ENCODE results near the gene NLRP8.
"Not testable (repeated sequence)": the region's sequence is repeated elsewhere in the genome, so short reads cannot be mapped to it uniquely, and the experiment has no call there.

Gene NLRP8

DNA sequence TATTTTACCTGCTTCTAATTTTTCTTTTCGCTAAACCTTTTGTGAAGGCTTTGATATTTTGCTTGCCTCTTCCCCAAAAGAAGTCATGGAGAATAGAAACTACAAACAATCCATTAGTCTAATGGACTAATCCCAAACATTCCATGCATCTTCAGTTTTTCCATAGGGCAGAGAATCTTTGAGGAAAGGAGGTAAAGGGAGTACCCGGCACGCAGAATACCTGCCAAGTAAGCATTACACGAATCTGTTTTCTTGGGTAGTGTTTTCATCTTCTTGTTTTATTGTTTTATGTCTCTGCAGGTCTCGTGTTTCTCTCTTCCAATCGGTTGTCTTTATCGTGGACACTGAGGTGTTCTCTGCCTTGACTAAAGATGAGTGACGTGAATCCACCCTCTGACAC is at the start of gene NLRP8:
Gene NLRP8 (plus strand): TSS at position 301 of the 400 bp plus-strand sequence.
- DNase-seq: no peak

DNA sequence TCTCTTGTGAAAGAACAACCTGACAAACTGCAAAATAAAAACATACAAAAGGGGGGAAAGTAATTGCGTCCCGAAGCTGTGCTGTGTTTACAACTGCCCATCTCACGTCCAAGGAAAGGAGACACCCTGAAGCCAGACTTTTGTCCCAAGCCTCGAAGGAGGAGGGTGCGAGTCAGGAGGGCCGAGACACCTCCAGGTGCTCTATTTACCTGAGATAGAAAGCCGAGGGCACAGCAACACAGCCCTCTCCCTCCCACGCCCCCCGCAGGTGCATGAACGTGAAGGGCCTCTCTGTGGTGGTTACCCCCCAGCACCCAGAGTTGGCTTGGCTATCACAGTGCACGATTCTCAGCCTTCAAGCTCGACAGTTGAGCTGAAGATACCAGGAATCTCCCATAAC is 48.7 kb upstream of the NLRP8 start:
- no peak for DNase-seq

DNA sequence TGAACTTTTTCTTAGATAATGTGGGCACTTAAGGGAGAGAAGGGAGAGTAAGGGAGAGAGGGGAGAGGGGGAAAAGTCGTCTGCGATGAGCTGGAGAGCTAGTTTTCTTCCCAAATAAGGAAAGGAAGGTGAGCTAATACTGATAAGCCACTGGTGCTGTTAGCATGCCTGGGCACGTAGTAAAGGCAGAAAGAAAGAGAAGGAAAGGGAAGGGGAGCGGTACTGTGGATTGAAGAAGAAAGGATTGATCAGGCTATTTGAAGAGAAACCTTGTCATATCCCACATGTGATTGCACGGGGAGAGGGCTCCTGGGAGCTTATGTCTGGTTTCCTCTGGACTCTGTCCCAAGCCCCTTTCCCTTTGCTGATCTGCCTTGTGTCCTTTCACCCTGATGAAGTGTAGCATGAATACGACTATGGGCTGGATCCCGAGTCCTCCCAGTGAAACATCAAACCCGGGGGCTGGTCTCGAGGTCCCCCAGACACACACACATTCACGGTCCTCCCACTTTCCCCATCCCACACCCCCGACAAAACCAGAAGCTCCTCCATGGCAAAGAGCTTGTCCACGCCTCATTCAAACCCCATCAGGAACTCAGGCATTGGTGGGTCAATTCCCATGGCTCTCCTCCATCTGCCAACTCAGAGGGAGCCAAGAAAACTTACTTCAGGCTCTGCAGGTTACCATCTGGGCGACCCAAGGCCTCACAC is 46.1 kb upstream of the NLRP8 start:
- no peak for DNase-seq

DNA sequence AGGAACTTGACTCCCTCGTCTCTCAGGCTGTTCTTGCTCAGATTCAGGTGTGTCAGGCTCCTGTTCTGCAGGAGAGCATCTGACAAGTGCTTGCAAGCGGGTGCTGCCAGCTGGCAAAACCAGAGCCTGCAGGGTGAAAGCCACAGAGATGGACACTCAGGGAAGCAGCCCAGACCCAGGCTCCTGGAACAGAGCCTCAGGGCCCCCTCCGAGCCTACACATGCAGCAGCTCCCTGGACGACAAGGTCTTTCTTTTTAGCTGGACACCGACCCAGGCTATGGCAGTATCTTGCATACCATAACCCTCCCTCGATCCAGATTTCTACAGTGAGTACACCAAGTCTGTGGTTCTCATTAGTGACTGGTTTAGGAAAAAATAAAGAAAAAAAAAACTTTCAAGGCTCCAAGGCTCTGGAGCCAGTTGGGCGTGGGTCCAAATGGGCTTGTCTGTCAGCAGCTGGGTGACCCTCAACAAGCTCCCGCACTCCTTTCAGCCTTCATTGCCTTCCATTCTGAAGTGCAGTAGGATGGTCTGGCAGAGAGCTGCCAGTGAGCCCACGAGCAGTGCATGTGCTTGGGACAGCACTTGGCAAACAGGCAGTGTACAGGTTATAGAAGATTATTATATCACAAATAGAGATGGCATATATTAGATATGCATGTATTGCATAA is 45.4 kb upstream of the NLRP8 start:
- no peak for DNase-seq

DNA sequence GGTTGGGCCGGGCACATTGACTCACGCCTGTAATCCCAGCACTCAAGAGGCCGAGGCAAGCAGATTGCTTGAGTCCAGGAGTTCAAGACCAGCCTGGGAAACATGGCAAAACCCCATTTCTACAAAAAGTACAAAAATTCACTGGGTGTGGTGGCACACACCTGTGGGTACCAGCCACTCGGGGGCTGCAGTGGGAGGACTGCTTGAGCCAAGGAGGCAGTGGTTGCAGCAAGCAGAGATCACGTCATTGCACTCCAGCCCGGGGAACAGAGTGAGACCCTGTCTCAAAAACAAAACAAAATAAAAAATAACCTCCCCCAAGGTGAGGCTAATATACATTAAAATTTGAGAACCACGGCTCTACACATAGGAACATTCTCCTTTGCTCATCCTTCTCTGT is 40.3 kb upstream of the NLRP8 start:
- no peak for DNase-seq

DNA sequence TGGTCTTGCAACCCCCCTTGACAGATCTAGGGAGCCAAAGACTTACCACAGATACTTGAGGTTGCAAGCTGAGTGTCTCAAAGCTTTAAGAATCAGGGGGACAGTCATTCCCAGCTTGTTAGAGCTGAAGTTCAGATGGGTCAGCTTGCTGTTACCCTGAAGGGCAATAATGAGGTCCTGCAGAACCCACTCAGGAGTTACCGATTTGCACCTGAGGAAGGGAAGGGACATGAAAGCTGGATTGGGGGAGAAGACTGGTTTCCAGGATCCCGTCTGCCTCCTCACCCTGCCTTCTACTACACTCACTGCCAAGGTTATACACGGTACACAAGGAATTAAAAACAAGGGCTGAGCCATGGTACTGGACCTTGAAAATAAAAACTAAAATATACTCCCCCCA is 39.9 kb upstream of the NLRP8 start:
- no peak for DNase-seq

DNA sequence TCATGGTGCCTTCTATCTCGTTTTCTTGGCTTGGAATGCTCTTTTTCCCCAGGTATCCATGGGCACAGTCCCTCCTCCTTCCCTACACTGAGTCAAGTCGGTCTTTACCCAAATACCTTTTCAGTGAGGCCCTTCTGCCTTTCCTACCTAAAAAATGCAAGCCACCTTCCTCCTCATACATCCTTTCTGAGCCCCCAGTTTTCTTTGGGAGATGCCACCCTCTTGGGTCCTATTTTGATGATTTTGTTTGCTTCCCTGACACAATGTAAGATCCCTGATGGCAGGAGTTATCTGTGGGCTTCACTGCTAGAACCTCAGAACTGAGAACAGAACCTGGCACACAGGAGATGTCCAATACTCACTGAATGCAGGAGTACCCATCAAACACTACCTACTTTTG is 37.8 kb upstream of the NLRP8 start:
- DNase-seq: no peak

DNA sequence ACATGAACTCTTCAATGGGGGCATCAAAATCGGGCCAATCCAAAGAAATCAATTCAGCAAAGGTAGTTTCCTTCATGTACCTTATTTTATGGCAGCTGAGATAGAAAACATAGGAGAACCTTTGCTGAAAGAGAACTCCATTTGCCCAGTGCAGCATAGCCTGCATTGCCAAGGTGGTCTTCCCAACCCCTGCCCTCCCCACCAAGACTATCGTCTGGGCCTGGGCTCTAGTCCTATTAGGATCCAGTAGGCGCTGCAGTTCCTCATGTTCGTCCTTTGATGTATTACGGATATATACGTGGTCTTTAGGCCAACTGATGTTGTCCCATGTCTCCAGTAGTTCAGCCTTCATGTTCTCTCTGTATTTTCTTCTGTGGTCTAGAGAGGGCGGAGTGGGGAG is 34.7 kb upstream of the NLRP8 start:
- DNase-seq: no peak

DNA sequence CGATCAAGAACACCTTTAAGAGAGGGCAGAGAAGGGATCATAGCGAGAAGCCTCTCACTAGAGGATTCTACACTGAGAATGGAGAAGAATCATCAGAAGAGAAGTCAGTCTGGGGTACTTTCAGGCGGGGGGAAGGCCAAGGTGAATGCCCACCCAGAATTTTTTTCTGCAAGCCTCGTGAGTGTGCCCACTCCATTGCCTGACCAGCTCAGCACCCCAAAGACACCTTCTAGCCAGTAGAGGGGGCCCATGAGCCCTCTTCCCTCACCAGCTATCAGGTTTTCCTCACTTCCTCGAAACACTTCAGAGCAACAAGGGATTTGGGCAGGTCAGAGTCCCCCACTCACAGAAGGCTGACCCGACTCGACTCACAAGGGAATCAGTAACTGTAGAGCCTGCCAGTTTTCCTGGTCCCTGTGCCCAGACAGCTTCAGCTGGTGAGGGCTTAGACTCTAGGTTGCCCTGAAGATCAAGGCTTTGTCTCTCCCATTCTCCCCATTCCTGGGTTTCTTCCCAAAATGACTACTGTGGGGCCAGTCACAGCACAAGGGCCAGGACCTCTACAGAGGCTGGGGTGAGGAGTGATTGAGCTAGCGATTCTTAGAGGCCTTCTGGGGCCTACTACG is 33.9 kb upstream of the NLRP8 start:
- DNase-seq: no peak

DNA sequence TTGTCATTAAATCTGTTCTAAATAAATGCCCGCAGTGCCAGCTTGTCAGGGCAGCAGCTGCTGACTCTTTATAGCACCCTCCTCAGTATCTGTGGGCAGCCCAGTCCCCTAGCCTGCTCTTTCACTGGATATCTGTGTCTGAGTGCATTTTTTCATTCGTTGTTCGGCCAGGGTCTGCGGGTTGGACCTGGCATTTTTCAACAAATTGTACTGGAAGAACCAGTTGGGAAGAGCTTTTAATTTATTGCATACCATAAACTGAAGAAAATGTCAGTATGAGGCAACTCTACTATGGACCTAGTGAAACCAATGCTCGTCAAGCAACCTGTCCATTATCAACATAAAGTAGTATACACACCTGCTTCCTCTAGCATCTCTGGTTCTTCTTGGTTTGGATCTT is 24.1 kb upstream of the NLRP8 start:
- no peak for DNase-seq

DNA sequence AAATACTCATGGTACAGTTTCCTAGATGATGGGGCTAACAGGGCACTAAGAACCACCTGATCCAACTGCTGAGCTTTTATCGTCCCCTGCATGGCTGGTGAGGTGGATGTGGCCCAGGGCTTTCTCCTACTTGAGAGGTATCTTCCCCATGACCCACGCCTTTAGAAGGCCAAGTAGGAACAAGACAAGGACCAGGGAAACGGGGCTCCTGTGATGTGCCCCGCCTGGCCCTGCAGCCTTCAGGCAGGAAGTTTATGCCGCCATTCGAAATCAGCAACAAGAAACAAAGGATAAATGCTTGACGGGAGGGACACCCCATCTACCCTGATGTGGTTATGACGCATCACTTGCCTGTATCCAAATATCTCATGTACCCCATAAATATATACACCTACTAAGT is 19.6 kb upstream of the NLRP8 start:
- DNase-seq: no peak

DNA sequence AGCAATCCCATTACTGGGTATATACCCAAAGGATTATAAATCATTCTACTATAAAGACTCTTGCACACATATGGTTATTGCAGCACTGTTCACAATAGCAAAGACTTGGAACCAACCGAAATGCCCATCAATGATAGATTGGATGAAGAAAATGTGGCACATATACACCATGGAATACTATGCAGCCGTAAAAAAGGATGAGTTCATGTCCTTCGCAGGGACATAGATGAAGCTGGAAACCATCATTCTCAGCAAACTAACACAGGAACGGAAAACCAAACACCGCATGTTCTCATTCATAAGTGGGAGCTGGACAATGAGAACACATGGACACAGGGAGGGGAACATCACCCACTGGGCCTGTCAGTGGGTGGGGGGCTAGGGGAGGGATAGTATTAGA is 18.4 kb upstream of the NLRP8 start:
- DNase-seq: not testable (repeated sequence)

DNA sequence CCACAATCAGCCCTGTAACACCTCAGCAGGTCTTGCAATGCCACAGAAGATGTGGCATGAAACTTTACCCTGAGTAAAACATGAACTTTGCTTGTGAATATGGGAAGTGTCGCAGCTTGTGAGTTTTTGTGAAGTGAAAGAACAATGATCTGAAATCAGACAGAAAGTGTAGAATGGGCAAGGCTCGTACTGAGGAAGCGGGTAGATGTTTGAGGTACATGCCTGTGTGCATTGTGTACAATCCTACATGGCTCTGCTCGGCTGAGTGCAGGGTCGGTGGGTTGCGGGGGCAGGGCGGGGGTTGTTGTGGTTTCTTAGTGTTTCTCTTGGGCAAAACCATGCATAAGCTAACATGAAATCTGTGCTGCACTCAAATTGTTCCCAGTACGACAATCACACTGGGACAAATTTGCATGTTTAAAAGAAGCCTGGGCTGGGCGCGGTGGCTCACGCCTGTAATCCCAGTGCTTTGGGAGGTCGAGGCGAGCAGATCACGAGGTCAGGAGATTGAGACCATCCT is 16.6 kb upstream of the NLRP8 start:
- no peak for DNase-seq

DNA sequence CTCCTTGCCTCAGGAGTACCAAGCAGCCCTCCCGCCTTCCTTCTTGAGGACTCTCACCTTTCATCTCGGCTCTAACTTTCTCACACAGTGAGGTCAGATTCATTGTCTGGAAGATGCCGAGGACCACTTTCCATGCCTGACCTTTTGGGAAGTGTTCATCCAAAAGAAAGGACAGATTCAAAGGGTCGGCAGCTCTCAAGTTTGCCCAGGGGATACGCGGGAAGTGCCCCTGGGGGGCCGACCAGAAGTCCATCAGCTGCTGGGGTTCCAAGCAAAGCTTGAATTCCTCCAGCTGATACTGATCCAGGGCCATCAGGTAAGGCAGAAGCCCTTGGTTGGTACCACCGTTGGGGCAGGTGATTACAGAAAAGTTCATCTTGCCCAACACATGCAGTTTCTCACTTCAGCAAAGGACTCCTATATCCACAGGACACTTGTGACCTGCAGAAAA is 15.7 kb upstream of the NLRP8 start, which contains the start of gene NLRP13:
Gene NLRP13 (minus strand): TSS at position 401 of the 451 bp plus-strand sequence. CDS start 25 bp downstream, at position 376.
- DNase-seq: no peak

DNA sequence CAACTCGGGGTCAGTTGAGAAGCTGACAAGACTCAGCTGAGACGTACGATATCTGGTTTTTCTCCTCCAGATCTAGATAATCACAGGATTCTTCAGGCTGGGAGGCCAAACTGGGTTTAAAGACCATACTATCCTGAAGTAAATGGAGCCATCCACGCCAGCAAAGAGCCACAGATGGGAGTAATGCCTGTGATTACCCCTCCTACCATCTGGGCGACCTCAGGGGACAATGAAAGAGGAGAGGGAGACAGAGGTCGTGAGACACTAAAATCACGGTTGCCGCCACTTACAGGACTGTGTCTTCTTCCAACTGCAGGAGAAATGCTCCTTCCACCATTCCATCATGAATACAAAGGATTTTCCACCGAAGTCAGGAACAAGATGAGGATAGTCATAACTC is 12.4 kb upstream of the NLRP8 start:
- DNase-seq: no peak

DNA sequence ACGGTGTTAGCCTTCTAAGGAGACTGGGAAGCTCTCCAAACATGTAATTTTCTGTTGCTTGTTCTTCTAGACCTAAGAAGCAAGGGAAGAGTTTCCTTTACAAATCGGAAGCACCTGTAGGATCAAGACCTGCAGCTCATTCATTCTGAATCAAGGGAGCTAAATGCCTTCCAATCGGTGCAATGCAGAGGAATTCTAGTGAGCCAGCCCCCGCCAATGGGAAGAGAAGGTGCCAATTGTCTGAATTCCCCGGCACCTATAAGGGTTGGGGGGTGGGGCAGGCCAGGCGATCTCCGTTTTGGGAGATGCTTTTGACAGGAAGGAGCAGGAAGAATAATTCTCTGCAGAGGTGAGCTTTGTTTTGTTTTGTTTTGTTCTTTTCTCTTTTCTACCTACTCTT is 8.4 kb upstream of the NLRP8 start:
- no peak for DNase-seq

DNA sequence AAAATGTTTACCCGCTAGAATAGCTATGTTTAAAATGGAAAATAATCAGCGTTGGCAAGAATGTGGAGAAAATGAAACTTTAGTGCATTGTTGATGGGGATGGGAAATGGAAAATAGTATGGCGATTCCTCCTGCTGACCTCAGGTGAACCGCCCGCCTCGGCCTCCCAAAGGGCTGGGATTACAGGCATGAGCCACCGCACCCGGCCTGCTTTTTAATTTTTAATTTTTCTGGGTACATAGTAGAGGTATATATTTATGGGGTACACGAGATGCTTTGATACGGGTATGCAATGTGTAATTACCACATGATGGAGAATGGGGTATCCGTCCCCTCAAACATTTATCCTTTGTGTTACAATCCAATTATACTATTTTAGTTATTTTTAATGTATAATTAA is 7.3 kb upstream of the NLRP8 start:
- no peak for DNase-seq

DNA sequence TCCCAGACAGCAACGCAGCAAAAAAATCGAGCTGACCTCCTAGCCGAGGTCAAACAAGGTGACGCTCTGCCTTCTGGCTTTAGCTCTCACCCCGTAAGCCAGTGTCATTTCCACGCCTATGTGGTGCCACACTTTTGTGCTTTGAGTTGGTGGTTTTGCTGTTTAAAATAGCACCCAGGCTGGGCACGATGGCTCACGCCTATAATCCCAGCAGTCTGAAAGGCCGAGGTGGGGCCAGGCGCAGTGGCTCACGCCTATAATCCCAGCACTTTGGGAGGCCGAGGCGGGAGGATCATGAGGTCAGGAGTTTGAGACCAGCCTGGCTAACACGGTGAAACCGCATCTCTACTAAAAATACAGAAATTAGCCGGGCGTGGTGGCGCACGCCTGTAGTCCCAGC is 2.9 kb downstream of the NLRP8 start:
- not testable (repeated sequence) for DNase-seq

DNA sequence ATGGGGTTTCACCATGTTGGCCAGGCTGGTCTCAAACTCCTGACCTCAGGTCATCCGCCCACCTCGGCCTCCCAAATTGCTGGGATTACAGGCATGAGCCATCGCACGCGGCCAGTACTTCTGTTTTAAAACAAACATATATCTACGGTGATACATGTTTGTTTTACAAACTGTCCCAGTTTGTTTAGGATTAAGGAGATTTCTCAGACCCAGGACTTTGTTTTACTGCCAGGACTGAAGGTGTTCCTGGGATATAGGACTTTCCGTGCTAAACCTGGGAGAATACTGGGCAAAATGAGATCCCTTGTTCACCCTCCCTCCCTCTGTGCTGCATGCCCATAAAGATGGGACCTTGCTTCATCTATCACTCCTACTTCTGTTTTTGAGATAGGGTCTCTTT is 8.8 kb downstream of the NLRP8 start:
- no peak for DNase-seq

DNA sequence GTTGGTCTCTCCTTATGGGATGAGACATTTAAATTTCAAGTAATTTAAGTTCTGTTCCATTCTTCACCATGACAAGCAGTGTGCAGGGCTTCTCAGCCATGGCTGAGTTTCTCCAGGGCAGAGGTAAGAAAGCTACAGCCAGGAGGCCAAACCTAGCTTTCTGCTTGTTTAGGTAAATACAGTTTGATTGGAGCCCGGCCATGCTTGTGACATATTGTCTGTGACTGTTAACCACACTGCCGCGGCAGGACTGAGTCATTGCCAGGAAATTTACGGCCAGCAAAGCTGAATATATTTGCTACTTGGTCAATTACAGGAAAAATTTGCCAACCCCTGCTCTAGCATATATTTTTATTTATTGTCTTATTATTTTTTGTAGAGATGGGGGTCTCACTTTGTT is 10.7 kb downstream of the NLRP8 start:
- no peak for DNase-seq

DNA sequence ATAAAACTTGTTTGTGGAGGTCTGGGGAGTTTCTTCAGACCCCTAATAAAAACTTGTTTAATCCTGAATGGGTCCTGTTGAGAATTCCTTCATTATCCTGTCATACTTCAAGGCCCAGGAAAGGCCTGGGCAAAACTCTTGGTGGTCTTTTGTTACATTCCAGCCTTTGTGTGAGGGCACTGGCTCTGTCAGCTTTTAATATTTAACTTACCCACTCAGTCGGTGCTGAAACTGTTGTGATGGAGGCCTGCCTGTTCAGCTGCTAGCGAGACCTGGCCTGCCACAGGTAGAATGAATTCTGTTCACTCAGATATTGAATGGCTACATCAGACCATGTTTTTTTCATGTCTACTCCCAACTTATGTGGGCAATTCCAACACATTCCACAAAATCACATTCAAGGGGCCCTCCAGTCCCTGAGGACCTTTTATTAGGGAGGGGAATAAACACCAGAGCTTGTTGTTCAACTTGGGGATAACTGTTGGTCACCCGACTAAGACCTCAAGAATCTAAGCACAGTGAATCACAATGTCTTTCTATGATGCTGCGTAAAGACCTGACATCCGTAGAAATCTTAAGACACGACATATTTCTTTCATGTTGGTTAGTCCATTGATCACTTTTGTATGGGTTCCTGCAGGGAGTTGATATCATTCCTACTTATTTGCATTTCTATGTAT is 12.5 kb downstream of the NLRP8 start:
- DNase-seq: no peak

DNA sequence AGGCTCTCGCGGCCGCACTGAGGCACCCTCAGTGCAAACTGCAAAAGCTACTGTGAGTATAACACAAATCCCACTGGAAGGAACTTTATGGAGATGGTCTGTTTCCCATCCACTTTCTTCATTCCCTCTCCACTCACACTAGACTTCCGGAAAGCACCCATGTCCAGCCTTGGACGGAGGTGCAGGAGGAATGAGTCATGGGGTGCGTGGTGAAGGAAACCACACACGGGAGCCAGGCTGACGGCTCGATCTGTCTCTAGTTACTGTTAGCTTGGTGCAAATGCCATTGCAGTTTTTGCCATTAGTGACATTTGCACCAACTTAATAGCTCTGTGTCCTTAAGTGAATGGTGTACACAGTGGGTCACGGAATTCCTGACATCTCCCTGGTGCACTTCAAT is 14.6 kb downstream of the NLRP8 start:
- no peak for DNase-seq

DNA sequence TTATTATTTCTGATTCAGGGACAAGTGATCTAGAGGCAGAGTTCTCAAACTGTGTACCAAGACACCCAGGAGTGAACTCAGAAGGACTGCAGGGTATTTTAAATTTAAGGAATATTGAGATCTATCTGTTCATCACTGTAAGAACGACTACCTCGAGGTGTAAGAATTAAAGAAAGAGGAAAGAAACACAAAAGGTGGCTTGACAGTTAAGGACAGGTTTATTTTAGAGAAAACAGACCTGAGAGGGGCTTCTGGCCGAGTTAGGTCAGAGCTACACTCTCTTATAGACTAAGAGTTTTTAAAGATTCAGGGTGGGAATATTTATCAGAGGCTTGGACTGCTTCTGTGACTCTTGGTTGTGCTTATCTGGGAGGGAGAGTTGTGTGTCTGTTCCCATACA is 26.4 kb downstream of the NLRP8 start:
- no peak for DNase-seq

All from activated T-cell treated with anti-CD3 and anti-CD28 coated beads, Interleukin-2, amount 50 U/mL, for 48 hours (primary cell).